Suppressor macrophage (primary cell): Measurements from ENCODE around the gene PPP1R12B.
A peak's percentile ranks its signal among the peaks of the same experiment; 100 is the strongest.
"Not testable (repeated sequence)": the region's sequence is repeated elsewhere in the genome, so short reads cannot be mapped to it uniquely, and the experiment has no call there.

Experiments used
- DNase-seq, 4 experiments: peaks; one replicate each; pipeline ENCODE4 v3.0.0-alpha.2; 2020 to 2022

The PPP1R12B gene

DNA sequence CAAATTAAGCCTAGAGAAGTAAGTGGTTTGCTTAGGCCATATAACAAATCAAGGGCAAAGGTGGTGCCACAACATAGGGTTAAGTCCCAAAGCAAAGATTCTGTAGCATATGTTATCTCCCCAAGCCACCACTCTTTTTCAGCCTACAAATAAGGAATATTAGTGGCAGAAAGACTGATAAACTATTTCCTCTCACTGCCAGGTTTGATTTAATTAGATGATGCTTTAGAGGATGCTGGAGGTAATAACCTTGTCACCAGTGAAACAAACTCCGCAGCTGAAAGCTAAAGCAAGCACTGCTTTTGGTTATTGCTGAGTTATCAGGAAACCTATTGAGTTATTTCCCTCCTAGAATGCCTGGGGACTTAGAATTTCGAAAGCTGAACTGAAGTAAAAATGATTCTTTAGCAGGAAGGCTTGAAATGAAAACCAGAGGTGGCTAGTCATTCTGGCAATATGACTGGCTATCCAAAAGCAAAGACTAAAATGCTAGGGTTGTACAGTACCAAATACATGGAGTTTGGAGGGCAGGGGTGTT, 216.5 kb downstream of the PPP1R12B start:
- no peak for DNase-seq

DNA sequence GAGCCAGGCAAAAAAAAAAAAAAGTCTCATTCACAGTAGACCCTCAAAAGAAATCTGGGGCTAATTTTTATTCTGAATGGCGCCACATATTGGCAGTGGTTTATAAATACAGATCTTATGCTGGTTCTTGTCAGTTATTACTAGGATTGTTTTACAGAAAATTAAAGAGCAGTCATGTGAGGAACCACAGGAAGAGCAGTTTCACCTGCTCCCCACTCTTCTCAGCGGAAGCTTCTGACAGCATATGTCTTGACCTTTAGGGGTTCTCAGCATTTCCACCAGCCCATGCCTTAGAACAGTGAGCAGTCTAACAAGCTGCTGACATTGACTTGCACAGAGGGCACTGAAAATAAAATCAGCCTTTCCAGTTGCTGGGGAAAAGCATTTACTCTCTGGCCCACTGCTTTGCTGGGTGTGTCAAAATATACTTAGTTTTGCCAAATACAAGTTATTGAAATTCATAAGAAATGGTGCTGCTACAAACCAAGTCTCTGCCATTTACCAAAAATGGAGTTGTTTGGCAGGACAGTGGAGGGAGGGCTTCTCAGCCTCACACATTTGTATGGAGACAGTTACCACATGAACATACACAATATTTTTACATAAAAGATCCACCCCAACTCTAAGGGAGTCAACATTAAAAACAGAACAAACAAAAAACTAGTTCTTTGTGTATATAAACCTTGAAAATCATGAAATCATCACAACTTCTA, 217.5 kb downstream of the PPP1R12B start:
- DNase-seq, result no peak

DNA sequence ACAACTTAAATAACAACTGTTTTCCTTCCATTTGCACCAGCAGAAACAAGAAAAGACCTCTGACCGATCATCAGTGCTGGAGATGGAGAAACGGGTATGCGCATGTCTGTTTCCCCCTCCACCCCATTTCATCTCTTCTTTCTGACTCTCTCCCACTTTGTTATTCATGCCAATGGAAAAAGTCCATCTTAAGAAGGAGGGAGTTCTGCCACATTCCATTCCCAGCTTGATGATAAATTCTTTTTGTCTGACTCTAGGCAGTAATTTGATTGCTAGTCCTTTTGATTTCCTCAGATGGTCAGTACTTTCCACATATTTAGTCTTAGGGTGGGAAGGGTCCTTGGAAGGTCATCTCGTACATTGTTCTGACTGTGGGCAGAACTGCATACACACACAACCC, 219.2 kb downstream of the PPP1R12B start:
- DNase-seq, result no peak

DNA sequence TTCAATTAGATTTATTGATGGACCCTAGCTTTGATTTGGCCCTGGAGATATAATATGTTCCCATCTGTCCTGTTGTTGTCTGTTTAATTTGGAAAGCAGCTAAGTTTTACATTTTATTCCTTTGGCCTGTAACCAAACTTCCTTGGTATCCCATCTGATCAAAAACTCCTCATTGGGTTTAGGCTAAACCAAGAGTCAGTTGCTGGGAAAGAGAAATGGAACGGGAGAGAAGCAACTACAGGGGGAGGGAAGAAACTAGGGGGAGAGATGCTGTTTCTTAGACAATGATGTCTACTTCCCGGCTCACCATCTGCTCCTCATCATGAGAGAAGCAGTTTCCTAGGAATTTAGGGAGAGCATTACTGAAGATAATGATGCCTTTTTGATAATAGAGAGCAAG, 219.9 kb downstream of the PPP1R12B start:
- no peak for DNase-seq

DNA sequence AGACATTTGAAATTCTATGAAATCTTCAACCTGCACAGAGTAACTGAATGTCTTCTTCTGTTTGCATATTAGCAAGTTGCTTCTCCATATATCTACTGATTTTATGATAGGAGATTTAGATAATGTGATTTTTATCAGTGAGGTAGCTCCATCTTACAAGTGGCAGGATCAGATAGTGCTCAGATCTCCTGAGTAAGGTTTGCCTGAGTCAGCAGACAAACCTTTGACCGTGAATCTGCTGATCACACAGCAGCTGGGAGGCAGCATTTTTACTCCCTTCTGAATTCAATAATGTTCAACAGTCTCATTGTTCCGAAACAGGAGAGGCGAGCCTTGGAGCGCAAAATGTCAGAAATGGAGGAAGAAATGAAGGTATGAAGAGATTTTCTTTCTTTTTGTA, 220.3 kb downstream of the PPP1R12B start:
- no peak for DNase-seq

DNA sequence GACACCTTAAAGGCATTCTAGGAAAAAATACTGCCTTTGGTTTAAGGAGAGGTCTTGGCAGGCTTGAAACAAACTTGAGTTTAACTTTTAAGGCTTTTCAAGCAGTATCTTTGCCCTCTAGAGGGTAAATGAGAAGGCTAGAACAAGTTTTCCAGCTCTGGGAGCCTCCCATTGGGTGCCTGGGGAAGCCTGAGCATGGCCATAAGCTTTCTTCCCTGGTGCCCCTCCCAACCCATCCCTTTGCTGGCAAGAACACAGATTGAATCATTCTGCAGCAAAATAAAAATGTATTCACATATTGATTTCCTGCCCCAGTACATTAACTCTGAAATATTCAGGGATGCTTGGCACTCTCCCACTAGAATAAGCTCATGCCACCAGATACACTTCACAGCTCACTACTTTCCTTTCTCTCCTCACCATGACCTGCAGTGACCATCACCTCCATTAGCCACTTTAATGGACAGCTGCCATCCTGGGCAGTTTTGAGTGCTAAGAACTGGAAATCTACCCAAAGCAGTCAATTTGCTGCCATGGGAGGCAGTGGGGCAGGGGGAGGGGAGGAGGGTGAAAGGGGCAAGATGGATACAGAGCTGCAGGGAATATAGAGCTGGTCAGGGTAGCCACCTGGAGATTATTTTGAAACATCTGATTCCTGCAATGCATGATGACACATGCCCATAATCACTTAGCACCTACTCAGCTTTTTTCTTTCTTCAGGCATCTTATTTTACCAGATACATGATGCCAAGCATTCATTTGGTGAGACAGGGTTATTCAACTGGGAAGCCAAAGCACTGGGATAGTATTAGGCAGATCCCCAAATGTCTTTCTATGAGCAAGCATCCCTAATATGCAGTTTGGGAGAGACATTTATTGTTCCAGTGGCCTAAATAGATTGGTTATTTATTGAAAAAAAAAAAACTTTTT, 221.2 kb downstream of the PPP1R12B start:
- no peak for DNase-seq

DNA sequence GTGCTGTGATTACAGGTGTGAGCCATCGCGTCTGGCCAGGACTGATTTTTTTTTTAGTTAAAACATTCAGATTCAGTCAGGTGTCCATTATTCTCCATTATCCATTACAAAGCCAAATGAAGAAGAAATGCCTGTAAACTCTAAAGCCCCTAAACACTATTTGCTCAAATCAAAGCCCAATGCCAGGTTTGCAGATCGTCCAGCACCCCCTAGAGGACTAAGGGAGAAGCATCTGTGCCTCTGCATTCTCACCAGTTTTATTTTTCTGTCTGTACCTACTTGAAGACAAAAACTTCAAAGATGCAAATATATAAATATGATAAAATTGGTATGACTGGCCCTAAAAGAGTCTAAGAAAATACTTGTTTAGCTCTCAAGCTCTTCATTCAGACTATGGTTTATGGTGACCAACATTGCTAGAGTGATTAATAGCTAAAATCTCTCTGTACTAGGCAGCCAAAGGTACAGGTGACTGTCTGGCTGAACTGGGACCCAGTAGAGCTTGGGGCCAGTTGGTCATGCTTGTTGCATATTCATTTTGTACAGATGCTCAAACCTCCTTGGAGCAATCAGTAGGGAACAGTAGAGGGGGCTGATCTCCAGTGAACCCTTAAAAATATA, 223.3 kb downstream of the PPP1R12B start:
- DNase-seq, result peak; percentile 63 to 80 (median 69)

DNA sequence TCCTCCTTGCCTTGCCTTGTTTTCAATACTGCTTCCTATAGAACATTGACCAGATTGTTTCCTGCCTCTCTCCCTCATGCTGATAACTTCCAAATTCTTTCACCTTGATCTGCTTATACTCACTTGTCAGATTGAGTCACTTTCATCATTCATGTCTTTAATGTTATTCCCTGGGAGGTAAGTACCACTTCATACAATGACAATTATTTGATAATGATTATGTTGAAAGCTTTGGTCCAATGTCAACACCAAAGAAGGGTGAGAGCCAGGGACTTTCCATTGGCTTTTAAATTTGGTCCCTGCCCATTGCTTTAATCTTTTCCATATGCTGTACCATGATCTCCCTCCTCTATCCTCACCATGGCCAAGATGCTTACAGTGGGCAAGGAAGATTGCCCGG, 224.4 kb downstream of the PPP1R12B start:
- DNase-seq, result no peak

DNA sequence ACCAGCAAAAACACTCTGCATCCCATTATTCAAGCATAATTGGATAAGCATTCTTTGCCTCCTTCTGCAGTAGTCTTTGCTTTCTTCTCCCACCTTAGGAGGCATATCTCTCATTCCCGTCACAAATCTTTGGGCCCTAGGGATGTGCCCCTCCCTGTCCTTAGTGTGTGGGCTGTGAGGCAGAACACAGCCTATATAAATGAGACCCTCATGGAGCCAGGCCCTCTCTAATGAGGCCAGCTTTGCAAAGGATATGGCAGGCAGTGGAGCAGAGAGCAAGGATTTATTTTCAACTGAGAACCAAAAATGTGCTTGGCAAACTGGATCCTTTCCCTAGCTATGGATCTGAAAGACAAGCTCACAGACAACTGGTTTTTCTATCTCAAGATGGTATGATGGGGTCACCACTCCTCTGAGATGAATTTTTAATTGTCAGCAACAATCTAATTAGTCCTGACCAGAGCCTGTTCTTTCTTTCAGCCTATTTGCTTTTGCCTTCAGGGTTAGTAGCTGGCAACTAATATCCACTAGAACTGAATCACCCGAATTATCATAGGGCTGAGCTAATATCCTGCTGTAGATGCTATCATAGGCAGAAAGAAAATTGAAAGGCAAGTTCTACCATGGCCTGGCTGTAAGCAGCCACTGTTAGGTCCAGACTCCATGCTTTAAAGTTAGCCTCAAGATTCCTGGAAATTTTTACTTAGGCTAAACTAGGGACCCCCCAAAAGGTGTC, 227.6 kb downstream of the PPP1R12B start:
- DNase-seq, result no peak

DNA sequence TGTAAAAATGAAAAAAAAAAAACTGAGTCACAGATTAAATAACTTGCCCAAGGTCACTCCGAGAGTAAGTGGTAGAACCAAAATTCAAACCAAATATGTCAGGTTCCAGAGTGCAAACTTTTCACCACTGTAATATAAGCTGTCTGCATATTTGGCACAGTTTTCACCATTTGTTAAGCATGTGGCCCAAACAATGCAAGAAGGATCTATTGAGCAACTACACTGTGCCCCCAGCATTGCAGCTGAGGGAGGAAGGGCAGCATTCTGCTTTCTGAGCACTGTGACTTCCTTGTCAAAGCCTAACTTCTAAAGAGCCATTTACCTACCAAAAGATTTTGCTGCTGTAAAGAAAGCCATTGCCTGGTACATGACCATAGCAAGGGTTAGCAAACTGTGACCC, 228.3 kb downstream of the PPP1R12B start:
- DNase-seq, result peak; percentile 26 to 65 (median 56)

DNA sequence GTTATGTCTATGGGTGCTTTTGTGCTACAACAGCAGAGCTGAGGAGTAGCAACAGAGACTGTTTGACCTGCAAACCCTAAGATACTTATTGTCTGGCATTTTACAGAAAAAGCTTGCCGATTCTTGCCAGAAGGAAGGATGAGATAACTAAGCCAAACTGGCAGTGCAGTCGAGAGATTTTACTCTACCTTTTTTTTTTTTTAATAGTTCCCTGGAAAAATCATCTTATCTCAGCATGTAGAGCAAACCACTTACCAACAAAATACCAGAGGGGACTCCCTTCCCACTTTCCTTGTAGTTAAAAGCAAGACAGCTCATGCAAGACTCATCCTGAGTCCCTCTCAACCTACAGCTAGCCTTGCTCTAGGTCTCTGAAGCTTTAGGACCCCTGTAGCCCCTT, 228.9 kb downstream of the PPP1R12B start:
- no peak for DNase-seq

DNA sequence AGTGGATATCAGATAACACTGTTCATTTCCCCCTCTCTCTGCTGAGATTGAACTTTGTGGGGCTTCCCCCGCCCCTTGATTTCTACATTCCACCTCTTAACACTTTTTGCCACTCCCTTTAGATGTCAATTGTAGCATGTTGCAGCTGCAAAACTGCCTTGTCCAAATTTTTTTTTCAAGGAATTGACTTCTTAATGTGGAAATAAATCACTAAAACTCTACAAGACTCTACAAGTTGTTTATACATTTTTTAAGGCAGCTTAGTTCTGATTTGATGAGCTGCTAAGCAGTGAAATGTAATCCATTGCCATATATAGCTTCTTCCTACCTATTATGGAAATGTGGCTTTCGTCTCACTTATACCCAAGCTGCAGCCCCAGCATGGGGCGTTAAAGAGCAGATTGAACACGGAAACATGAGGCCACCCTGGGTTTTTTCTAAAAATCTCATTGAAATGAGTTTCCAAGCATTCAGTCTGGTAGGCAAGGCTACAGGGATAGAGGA, 229.6 kb downstream of the PPP1R12B start:
- DNase-seq, result no peak

DNA sequence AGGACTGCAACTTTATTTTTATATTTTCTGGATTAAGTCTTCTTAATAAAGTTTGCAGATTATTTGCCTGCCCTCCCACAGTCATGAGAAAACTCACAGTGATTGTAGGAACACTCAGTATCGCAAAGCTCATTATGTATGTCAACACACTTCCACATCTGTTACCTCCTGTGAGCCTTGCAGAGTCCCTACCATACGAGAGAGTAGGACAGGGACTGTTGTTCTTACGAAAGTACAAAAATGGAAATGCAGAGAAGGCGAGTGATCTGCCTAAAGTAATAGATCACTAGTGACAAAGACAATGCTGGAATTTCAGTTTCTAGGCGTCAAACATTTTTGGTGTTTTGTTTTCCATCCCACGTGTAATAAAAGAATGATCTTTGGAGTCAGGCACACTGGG, 230.1 kb downstream of the PPP1R12B start:
- DNase-seq, result no peak

DNA sequence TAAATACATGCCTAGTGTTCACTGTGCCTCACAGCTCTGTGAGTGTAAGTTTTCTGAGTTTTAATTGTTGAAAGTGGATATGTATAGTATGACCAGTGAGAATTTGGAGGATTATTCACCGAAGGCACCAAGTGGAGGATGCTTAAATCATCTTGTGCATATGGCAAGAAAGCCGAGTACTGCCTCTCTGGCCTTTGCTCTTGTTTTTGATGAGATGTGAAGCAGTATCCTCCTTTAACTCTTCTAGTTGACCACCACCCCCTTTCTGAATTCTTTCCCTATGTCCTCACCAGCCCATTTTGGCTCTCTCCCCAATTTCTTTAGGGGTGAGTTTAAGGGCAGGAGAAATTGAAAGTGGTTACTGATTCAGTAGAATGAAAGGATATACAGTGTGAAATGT, 231.3 kb downstream of the PPP1R12B start:
- no peak for DNase-seq

DNA sequence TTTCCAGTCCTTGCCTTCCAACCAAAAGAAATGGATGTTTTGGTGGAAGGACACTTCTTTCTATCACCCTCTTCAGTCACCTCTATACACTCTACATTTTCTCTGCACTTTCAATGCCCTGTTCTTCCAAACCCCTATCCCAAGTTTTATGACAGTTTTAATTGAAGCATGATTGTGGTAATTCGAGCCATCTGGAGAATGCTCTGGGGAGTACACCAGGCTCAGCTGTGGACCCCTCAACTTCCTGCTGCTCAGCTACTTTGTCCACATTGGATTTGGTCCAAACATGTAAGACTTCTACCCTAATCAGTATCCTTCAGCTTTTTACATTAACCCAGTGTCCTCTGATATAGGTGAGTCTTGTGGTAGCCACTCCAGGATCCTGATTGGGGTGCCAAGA, 232.1 kb downstream of the PPP1R12B start:
- DNase-seq, result no peak

DNA sequence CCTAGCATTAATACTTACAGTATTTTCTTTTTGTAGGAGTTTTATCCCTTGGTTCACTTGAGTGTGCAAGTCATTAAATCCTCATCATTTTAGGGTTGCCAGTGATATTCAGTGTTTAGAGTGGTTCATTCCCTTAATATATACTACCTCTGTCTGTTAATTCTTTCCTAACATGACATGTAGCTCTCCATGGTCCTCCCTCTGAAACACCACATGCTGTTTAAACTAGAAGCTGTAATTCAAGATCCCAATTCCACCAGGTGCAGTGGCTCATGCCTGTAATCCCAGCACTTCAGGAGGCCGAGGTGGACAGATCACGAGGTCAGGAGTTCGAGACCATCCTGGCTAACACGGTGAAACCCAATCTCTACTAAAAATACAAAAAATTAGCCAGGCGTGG, 233.9 kb downstream of the PPP1R12B start:
- DNase-seq, result not testable (repeated sequence)

DNA sequence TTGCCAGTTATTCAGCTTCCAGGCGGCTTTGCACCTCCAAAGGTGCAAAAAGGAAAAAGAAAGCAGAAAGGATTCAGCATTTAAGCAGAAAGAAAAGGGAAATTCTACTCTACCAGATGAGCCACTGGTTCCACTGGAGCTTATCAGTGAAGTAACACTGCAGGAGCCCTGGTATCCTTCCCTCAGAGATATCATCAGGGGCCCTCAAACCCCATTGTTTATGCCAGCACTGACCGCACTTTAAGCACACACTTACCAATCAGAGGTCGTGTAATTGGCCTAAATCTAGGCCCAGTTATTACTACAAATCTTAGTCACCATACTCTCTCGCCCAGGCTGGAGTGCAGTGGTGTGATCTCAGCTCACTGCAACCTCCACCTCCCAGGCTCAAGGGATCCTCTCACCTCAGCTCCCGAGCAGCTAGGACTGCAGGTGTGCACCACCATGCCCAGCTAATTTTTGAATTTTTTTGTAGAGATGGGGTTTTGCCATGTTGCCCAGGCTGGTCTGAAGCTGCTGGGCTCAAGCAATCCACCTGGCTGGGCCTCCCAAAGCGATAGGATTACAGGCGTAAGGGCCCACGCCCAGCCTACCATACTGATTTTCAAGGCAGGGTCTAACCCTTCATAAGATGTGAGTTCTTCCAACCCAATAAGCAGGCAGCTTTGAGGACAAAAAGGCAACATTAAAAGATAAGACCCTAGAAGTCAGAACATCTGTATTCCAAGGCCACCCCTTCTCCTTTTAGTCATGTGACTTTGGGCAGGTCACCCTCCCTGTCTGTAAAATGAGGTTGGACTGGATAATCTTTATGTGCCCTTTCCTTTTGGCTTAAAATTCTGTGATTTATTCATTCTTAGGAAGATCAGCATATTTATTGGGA, 236.4 kb downstream of the PPP1R12B start:
- DNase-seq, result no peak

DNA sequence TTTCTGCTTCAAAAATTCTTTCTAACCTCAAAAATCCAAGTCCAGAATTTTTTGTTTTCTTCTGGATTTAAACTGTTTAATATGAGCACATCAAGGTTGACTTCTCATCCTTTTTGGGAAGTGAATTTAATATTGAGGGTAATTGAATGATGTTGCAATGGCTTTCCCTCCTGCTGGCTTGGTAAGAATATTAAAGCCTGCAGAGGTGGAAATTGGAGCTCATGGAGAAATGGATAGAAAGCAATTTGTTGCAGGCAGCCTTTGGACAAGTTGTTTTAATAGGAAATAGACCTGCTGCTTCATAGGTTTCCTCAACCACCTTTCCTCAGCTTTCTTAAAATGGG, 237.1 kb downstream of the PPP1R12B start:
- DNase-seq, result no peak

DNA sequence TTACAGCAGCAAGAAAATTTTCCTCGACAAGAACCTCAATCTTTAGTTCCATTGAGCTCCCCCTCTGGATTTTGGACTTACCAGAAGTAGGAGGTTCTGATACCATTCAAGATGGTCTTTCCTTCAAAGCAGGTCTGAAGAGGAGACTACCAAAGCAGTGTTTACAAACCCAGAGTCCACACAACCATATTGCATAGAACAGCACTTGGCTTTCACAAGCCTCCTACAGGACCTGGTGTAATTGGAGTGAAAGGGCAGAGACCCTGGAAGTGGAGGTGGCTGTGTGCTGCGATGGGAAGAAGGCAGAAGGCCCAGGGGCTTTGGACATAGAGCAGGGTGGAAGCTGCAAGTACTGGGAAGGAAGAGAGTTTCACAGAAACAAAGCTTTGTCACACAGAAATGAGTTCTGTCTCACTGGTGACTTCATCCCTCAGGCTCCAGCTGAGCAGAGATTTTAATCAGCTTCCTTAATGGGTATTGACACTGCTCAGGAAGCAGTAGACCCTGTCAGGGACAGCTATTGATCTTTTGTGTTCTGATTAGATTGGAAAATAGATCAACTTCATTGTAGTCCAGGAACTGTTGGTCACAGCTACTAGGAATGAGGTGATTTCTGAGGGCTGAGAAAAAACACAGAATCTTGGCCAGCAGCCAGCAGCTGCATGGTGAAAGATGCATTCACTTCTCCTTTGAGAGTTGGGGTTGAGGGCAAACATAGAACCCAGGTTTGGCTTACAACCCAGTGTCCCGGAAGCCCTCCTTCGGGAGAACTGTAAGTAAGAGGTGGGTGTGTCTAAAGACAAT, 237.7 kb downstream of the PPP1R12B start:
- peak; percentile 55 to 72 (median 62) for DNase-seq

DNA sequence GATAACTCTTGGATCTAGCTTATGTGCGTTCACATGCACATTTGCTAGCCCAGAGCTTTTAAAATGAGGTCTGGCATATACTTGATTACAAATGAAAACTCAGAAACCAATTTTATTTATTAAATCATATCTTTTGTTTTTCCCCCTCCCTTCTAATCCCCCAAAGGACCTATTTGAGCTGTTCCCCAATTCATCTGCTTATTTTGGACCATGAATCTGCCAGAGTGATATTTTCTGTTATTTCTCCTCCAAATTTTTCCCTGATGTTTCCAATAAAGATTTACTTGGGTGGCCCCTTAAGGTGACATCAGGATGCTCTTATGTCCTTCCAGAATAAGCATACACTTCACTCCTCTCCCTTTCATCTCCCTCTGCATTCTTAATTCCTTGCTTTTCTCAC, 238.4 kb downstream of the PPP1R12B start:
- DNase-seq, result no peak
